GM18909 (cell line): ENCODE data around the gene MRGPRE.

Experiments
- ATAC-seq: cut with Tn5 transposase; IDR thresholded peaks from one replicate; pipeline ENCODE4 v1.9.1; 2021; ENCODE audit warnings: mild to moderate bottlenecking; ENCODE audit not compliant: unreplicated experiment, poor library complexity

Gene MRGPRE

DNA sequence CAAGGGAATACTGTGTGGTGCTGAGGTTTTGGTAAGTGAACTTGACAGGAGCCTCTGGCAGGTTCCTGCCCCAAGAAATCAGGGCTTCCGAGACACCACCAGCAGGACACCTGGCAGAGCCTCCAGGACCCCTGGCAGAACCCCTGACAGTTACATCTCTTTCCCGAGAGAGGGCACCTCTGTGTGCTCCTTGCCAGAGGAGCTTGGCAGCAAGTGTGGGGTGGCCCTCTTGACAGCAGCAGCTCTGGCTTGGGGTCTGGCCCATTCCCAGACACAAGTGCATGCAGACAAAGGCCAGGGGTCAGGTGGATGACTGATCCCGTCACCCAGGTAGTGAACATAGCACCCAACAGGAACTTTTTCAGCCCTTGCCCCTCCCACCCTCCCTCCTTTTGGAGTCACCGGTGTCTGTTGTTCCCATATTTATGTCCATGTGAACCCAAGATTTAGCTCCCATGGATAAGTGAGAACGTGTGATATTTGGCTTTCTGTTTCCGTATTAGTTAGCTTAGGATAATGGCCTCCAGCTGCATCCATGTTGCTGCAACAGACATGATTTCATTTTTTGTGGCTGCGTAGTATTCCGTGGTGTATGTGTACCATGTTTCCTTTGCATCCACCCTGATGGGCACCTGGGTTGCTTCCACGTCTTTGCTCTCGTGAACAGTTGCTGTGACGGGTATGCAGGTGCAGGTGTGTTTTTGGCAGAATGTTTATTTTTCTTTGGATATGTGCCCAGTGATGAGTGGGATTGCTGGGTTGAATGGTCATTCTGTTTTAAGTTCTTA, 45.9 kb downstream of the MRGPRE start:
- ATAC-seq = no peak

DNA sequence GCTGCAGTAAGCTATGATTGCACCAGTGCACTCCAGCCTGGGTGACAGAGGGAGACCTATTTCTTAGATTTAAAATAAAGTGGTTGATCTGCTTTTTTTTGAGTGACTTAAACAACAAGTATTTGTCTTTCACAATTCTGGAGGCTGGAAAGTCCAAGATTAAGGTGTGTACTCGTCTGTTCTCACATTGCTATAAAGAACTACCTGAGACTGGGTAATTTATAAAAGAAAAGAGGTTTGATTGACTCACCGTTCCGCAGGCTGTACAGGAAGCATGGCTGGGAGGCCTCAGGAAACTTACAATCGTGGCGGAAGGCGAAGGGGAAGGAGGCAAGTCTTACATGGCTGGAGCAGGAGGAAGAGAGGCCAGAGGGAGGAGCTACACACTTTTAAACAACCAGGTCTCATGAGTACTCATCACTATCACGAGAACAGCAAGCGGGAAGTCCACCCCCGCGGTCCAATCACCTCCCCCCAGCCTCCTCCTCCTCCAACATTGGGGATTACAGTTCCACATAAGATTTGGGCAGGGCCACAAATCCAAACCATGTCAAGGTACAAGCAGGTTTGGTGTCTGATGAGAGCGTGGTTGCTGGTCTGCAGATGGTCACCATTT, 47.4 kb downstream of the MRGPRE start:
- ATAC-seq = no peak

DNA sequence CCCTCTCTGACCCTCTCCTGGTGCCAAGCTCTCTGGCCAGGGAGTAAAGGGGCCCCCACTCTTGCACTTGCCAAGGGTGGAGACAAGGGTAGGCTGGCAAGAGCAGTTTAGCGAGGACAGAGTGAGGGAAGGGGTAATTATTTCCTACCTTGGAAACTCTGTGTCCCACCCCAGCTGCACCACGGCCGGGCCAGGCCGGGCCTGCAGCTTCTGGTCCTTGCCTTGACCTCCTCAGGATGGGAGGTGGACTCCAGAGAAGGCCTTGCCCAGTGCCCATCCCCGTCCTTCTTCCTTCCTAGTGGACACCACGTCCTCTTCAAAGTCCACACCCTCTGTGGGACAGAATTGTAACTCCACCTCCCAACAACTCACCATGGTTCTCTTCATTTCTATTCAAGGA, 48.7 kb downstream of the MRGPRE start:
- ATAC-seq = no peak

DNA sequence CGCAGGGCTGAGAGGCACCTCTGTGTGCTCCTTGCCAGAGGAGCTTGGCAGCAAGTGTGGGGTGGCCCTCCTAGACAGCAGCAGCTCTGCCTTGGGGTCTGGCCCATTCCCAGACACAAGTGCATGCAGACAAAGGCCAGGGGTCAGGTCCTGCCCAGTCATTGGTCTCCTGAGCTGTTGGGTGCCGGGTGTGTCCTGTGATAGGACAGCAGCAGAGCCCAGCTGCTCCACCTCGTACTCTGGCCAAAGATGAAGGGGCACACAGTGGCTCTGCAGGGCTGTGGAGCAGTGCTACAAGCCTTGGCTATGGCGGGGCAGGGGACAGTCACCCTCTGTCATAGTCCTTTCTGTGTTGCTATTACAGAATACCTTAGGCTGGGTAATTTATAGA, 49.8 kb downstream of the MRGPRE start:
- no peak for ATAC-seq

DNA sequence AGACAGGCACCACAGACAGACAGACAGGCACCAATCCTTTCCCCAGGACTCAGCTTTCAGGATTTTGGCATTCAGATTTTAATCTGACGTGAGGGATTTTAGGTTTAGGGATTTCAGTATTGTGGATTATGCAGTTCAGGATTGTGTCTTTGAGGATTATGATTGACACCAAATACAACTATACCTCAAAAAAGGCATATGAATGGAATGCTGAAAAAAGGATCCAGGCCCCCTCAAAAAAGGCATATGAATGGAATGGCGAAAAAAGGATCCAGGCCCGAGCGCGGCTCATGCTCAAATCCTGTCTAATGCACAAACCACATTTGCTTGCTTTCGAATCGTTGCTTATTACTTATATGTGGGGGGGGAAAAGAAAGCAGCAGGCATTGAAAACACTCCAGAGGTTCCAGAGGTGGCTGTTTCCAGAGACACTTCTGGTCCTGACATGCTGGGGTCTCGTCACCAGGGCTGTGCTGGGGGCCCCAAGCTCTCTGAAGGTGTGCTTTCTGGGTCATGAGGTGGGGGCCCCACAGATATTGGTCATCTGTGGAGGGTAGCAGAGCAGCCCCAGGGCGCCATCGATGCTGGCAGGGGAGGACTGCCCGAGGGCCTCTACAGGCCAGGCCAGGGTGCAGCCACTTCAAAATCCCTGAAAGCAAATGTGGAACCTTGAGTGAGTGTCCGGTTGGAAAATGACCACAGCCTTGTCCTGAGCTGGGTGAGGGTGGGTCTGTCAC, 50.3 kb downstream of the MRGPRE start:
- ATAC-seq = no peak

DNA sequence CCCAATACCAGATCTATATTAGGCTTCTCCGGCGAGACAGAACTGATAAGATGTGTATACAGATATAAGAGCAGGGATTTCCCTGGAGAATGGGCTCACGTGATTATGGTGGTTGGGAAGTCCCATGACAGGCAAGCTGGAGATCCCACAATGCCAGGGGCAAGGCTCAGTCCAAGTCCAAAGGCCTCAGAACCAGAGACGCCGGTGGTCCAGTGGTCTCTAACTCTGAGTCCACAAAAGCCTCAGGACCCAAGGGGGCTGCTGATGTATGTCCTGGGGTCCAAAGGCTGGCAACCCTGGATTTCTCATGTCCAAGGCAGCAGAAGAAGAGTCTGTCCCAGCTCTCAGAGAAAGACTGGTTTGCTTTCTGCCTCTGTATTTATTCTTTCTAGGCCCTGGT, 51.3 kb downstream of the MRGPRE start:
- ATAC-seq = no peak

DNA sequence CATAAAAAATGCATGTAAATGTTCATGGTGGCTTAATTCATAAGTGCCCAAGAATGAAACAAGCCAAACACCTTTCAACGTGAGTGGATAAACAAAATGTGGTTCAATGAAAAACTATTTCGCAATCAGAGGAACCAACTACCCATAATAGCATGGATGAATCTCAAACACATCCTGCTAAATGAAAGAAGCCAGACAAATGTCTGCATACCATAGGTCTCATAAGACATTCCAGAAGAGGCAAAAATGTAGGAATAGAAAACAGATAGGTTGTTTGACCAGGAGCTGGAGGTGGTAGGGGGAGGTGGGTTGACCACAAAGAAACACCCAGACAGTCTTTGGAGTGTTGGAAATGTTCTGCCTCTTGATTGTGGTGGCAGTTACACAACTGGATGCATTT, 53.9 kb downstream of the MRGPRE start:
- ATAC-seq = no peak

DNA sequence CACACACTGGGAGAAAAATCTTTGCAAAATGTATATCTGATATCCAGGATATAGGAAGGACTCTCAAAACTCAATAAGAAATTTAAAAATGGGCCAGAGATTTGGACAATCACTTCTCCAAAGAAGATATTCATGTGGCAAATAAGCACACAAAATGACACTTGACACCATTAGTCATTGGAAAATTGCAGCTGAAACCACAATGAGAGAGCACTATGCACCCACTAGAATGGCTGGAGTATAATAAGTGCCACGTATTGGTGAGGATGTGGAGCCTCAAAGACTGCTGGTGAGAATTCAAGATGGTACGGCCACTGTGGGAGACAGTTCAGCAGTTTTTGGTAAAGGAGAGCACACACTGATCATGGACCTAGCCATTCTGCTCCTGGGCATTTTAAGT, 54.3 kb downstream of the MRGPRE start:
- no peak for ATAC-seq
